Measurements from ENCODE around the gene NHERF2. TPM values are rescaled to one million over a fixed set of nuclear protein-coding genes. Genes with fewer than 3 reads are reported as not detected.

Gene NHERF2
- total and polyA plus RNA-seq, 2 of the 4 experiments (the other 2 are of a cell fraction) = 18.6 to 77.8 TPM

- dilution Hi-C loops (cut with HindIII; ENCODE audit: low sequenced_read_pairs, unreplicated experiment) (no loop called here), in situ Hi-C loops (cut with MboI; ENCODE audit: low sequenced_read_pairs) (no loop called here), intact Hi-C loops (cut with micrococcal nuclease) (no loop called here)
- Histone ChIP-seq H3K79me1 (ENCODE audit: low read depth in 1 of 2, low read length in 2 of 2) (peaks cover 0 to 14% of the 10 kb centered on the region in 2 experiments; a peak in 1 of 4 replicates), H2BK20ac (ENCODE audit: low read depth, low read length) (no peak overlapping the region), H3K4ac (ENCODE audit: low read depth, low read length) (no peak overlapping the region), H2AFZ (replicated peaks; ENCODE audit: low read length, poor library complexity) (no peak overlapping the region), H2BK15ac (ENCODE audit: low read depth, low read length) (no peak overlapping the region), H3K4me1 (ENCODE audit: control insufficient read depth, insufficient read depth, low read length) (no peaks in the 10 kb centered on the region), H3K9ac (ENCODE audit: low read depth, low read length) (no peak overlapping the region), H2BK120ac (ENCODE audit: low read depth, low read length) (no peak overlapping the region), H3K9me3 (ENCODE audit: control insufficient read depth, insufficient read depth, low read length) (no peaks in the 10 kb centered on the region), H3K27ac (ENCODE audit: insufficient read depth, low read length) (no peak overlapping the region), H3K36me3 (ENCODE audit: control insufficient read depth, insufficient read depth, low read length) (peaks cover 61% of the 10 kb centered on the region), H3K23ac (ENCODE audit: low read depth, low read length) (no peak overlapping the region), H2AK5ac (ENCODE audit: low read depth, low read length) (no peak overlapping the region), H4K91ac (ENCODE audit: insufficient read depth, low read depth, low read length) (no peak overlapping the region), H3K27me3 (ENCODE audit: control insufficient read depth, insufficient read depth, low read length) (no peaks in the 10 kb centered on the region), H4K8ac (ENCODE audit: low read depth in 2 of 2, low read length in 2 of 2) (no peak overlapping the region), H3K4me3 (ENCODE audit: insufficient read depth, low read depth, low read length) (no peak overlapping the region), H3K56ac (ENCODE audit: extremely low read depth, insufficient read depth, low read length) (no peak overlapping the region), H3K14ac (replicated peaks; ENCODE audit: low read depth, low read length) (no peak overlapping the region), H3K9me1 (ENCODE audit: insufficient read depth, low read length) (no peaks in the 10 kb centered on the region), H3K18ac (ENCODE audit: low read depth, low read length) (no peak overlapping the region), H3K4me2 (ENCODE audit: low read depth, low read length) (no peak overlapping the region), H4K20me1 (ENCODE audit: insufficient read depth, low read length) (no peaks in the 10 kb centered on the region; the same call in 1 of the 2 replicates), H2BK5ac (ENCODE audit: low read depth, low read length, poor library complexity, severe bottlenecking) (no peak overlapping the region), H2AK9ac (replicated peaks; ENCODE audit: low read depth, low read length, poor library complexity) (no peak overlapping the region), H4K5ac (ENCODE audit: low read depth, low read length) (no peak overlapping the region)
- ATAC-seq (ENCODE audit: low read depth) (no peak), DNase-seq (no peak)
- BruUV-seq (replicated peaks) = no TSS peak
- TF ChIP-seq SMC3 (IDR thresholded peaks at IDR 0.05; ENCODE audit: low read depth, low read length) (no peak), RAD21 (IDR thresholded peaks at IDR 0.05; ENCODE audit: low read length) (no peak), MAZ (IDR thresholded peaks at IDR 0.05; ENCODE audit: borderline replicate concordance, low read depth, low read length) (no peak), NFE2L2 (IDR thresholded peaks at IDR 0.05; ENCODE audit: low read depth, low read length) (no peak), MXI1 (IDR thresholded peaks at IDR 0.05; ENCODE audit: borderline replicate concordance, low read depth, low read length) (no peak), CTCF (conservative IDR thresholded peaks at IDR 0.05; ENCODE audit: low read depth, low read length) (no peak), RCOR1 (IDR thresholded peaks at IDR 0.05; ENCODE audit: insufficient replicate concordance, low read length) (no peak), USF2 (IDR thresholded peaks at IDR 0.05; ENCODE audit: low read depth, low read length) (no peak)
- ChIA-PET CTCF (no interaction called here), POLR2A (ENCODE audit: unreplicated experiment) (no interaction called here)
- WGBS, 2 experiments (ENCODE audit: extremely low coverage in 2 of 2, insufficient read length in 1 of 2) = 96% methylated on average over 13 of the region's 17 CpGs; no CpG with 5 or more reads in 1 of the 2 experiments
Measured at GRCh38 chr16:2060346-2060745, 33.6 kb downstream of the NHERF2 start.
